Hepatocyte (in vitro differentiated cells): ENCODE measurements around the gene CATSPER1. TPM values are rescaled to one million over a fixed set of nuclear protein-coding genes. Genes with fewer than 3 reads are reported as not detected.

ENCODE experiments used
- DNase-seq: peaks from one replicate; pipeline ENCODE4 v3.0.0-alpha.2; 2016; ENCODE audit warnings: low spot score
- H2AFZ ChIP-seq: fragments of 200-600 bp; sonication (generic); 2 replicates; pipeline ENCODE4 v1.6.0; 2016; ENCODE audit warnings: antibody characterized with exemption, mild to moderate bottlenecking
- H3K27ac ChIP-seq: fragments of 200-600 bp; sonication (generic); 2 replicates; pipeline ENCODE4 v1.5.1; 2016; ENCODE audit warnings: mild to moderate bottlenecking
- H3K27me3 ChIP-seq: fragments of 200-600 bp; sonication (generic); 2 replicates; pipeline ENCODE4 v1.6.1; 2016
- H3K36me3 ChIP-seq: fragments of 200-600 bp; sonication (generic); replicated peaks from 2 replicates; pipeline ENCODE4 v1.5.1; 2016; ENCODE audit warnings: low read depth; ENCODE audit not compliant: insufficient read depth
- H3K4me1 ChIP-seq: fragments of 200-600 bp; sonication (generic); 2 replicates; pipeline ENCODE4 v1.5.1; 2016; ENCODE audit warnings: mild to moderate bottlenecking, moderate library complexity; ENCODE audit not compliant: insufficient read depth
- H3K4me2 ChIP-seq: fragments of 200-600 bp; sonication (generic); 2 replicates; pipeline ENCODE4 v1.6.0; 2016
- H3K4me3 ChIP-seq: fragments of 200-600 bp; sonication (generic); 2 replicates; pipeline ENCODE4 v1.5.1; 2016; ENCODE audit warnings: mild to moderate bottlenecking
- H3K79me2 ChIP-seq: fragments of 200-600 bp; sonication (generic); 2 replicates; pipeline ENCODE4 v1.6.0; 2017; ENCODE audit warnings: mild to moderate bottlenecking
- H3K9me2 ChIP-seq: fragments of 200-600 bp; sonication (generic); replicated peaks from 2 replicates; pipeline ENCODE4 v1.6.0; 2017; ENCODE audit warnings: mild to moderate bottlenecking; ENCODE audit not compliant: insufficient read depth
- H3K9me3 ChIP-seq: fragments of 200-600 bp; sonication (generic); 2 replicates; pipeline ENCODE4 v1.5.1; 2016; ENCODE audit warnings: low read depth, mild to moderate bottlenecking
- H4K20me1 ChIP-seq: fragments of 200-600 bp; sonication (generic); 2 replicates; pipeline ENCODE4 v1.6.0; 2016; ENCODE audit warnings: mild to moderate bottlenecking; ENCODE audit not compliant: insufficient read depth, poor library complexity, severe bottlenecking
- EZH2 ChIP-seq: fragments of 200-600 bp; sonication (generic); IDR thresholded peaks from 2 replicates; pipeline ENCODE4 v1.6.1; 2016; ENCODE audit warnings: antibody characterized with exemption, mild to moderate bottlenecking, borderline replicate concordance
- EZH2phosphoT487 ChIP-seq: fragments of 200-600 bp; sonication (generic); IDR thresholded peaks from one replicate; pipeline ENCODE4 v1.6.1; 2018; ENCODE audit warnings: antibody characterized with exemption, mild to moderate bottlenecking, low read depth, moderate library complexity; ENCODE audit not compliant: unreplicated experiment, severe bottlenecking
- WGBS: methylation state at CpG from one replicate; pipeline ENCODE4 v1.1.6; 2016; ENCODE audit warnings: low lambda C conversion rate; ENCODE audit errors: missing lambda C conversion rate; 5-methylcytosine and 5-hydroxymethylcytosine counted together
- polyA plus RNA-seq: library from polyadenylated mRNA; unstranded; fragments of >200 nt; fragmentation: Nextera tagmentation; extraction: Ambion mirVana; gene quantifications from 2 replicates; pipeline ENCODE4 v1.2.1, GENCODE V29; 2016
- total RNA-seq: library from RNA; depleted of rRNA; stranded (reverse); fragments of >200 nt; gene quantifications from 2 replicates; pipeline ENCODE4 v1.2.3, GENCODE V29; 2014
- TF ChIP-seq, protein P1 (sequence below): fragments of 200-600 bp; sonication (generic); IDR thresholded peaks from 2 replicates; pipeline ENCODE4 v1.5.1; 2016; ENCODE audit warnings: antibody characterized with exemption, mild to moderate bottlenecking; ENCODE audit not compliant: poor library complexity

Gene CATSPER1
- total and polyA plus RNA-seq, 2 experiments from 2014 or later: not detected

DNA sequence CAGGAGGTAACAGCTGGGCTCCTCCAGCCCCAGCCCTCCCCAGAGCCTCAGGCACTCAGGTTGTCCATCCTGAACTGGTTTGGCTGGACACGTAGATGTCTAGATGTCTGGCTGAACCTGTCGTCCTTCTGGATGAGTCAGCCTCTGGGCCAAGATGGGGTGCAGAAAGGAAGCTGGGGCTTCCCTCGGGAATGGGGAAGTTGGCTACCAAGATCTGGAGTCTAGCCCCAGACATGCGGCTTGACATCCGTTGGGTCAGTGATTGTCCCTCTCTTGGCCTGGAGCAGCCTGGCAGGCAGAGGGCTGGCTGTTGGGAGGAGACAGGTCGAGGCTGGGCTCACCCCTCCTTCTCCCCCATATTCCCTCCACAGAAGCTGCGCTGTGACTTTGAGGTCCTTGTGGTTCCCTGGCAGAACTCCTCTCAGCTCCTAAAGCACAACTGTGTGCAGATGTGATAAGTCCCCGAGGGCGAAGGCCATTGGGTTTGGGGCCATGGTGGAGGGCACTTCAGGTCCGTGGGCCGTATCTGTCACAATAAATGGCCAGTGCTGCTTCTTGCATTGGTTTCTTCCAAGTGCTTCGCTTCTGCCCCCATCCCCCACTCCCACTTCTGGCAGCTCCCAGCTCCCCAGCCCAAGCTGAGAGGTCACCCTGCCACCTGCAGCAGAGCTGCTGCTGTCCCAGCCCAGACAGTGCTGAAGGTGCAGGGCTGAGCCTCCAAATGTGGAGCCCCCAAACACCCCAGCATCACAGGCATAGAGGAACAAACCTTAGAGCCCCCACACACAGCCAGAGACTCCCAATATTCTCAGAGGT is 13.1 kb downstream of the CATSPER1 start:
- TF ChIP-seq, protein P1, sequence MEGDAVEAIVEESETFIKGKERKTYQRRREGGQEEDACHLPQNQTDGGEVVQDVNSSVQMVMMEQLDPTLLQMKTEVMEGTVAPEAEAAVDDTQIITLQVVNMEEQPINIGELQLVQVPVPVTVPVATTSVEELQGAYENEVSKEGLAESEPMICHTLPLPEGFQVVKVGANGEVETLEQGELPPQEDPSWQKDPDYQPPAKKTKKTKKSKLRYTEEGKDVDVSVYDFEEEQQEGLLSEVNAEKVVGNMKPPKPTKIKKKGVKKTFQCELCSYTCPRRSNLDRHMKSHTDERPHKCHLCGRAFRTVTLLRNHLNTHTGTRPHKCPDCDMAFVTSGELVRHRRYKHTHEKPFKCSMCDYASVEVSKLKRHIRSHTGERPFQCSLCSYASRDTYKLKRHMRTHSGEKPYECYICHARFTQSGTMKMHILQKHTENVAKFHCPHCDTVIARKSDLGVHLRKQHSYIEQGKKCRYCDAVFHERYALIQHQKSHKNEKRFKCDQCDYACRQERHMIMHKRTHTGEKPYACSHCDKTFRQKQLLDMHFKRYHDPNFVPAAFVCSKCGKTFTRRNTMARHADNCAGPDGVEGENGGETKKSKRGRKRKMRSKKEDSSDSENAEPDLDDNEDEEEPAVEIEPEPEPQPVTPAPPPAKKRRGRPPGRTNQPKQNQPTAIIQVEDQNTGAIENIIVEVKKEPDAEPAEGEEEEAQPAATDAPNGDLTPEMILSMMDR: no peak
- TF ChIP-seq EZH2: no peak
- Histone ChIP-seq H3K4me3 (no peak overlapping the region), H2AFZ (no peak overlapping the region), H3K4me1 (no peaks in the 10 kb centered on the region), H3K27me3 (peaks cover 22% of the 10 kb centered on the region), H3K27ac (no peak overlapping the region), H4K20me1 (no peaks in the 10 kb centered on the region), H3K9me2 (no peaks in the 10 kb centered on the region), H3K4me2 (no peak overlapping the region), H3K9me3 (no peaks in the 10 kb centered on the region), H3K36me3 (no peaks in the 10 kb centered on the region), H3K79me2 (no peaks in the 10 kb centered on the region)
- 70% methylated on average over 12 of the region's 12 CpGs for WGBS
- DNase-seq: no peak

DNA sequence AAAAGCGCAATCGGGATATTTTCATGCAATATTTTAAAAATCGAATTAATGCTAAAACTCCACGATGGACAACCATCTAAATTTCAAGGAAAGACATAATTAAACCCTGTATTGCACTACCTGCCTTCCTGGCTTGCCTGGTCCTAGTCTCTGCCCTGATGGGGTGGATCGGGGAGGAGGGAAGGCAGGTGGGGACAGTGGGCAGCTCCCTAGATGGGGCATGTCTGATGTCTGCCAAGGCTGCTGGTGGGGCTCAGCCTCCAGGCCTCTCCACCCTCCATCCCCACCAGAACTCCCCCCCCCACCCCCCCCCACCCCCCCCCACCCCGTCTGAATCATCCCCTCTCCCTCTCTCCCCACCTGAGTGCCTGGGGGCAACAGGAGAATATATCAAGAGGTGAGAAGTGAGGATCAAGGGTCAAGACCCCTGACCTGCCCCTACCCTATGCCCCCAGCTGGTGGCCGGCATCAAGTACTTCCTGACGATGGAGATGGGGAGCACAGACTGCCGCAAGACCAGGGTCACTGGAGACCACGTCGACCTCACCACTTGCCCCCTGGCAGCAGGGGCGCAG is 13.8 kb downstream of the CATSPER1 start:
- H3K9me3 ChIP-seq: no peaks in the 10 kb centered on the region
- H3K79me2 ChIP-seq: no peaks in the 10 kb centered on the region
- no peak overlapping the region for H3K27ac ChIP-seq
- H2AFZ ChIP-seq: no peak overlapping the region
- no peaks in the 10 kb centered on the region for H4K20me1 ChIP-seq
- no peak overlapping the region for H3K4me3 ChIP-seq
- H3K4me2 ChIP-seq: no peak overlapping the region
- TF ChIP-seq, protein P1: no peak
- TF ChIP-seq EZH2: no peak
- no peak for TF ChIP-seq EZH2phosphoT487
- 64% methylated on average over 11 of the region's 12 CpGs for whole genome bisulfite sequencing
- no peaks in the 10 kb centered on the region for H3K4me1 ChIP-seq
- no peaks in the 10 kb centered on the region for H3K36me3 ChIP-seq
- DNase-seq: no peak
- no peaks in the 10 kb centered on the region for H3K9me2 ChIP-seq
- peaks cover 22% of the 10 kb centered on the region for H3K27me3 ChIP-seq

DNA sequence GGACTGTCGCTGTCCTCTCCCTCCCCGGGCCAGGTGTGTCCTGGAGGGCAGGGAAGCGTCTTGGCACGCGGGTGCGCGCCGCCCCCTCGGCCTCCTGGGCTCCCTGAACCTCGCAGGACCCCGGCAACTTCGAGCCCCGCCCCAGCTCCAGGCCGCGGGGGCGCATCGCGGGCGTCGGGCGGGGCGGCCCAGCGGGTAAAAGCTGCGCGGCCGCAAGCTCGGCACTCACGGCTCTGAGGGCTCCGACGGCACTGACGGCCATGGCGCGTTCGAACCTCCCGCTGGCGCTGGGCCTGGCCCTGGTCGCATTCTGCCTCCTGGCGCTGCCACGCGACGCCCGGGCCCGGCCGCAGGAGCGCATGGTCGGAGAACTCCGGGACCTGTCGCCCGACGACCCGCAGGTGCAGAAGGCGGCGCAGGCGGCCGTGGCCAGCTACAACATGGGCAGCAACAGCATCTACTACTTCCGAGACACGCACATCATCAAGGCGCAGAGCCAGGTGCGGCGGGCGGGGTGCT is 14.4 kb downstream of the CATSPER1 start, which contains the start of gene CST6:
TSS of gene CST6 (plus strand) at position 224 of the 519 bp plus-strand sequence. CDS start at position 261, 37 bp downstream.
- 31% methylated on average over 44 of the region's 61 CpGs for WGBS
- H3K4me1 ChIP-seq: no peaks in the 10 kb centered on the region
- no peak within 1 kb of the TSS for H3K27ac ChIP-seq

More for the DNA sequence above, 14.4 kb downstream of the CATSPER1 start, which contains the start of gene CST6:
- Histone ChIP-seq H3K79me2 (no peaks in the 10 kb centered on the region), H3K36me3 (no peaks in the 10 kb centered on the region), H3K9me3 (no peaks in the 10 kb centered on the region), H3K4me2 (peak within 1 kb of the TSS; percentile 56), H3K4me3 (no peak within 1 kb of the TSS), H3K27me3 (peaks cover 22% of the 10 kb centered on the region), H3K9me2 (no peaks in the 10 kb centered on the region), H4K20me1 (no peaks in the 10 kb centered on the region), H2AFZ (no peak within 1 kb of the TSS)
- DNase-seq: no peak
- TF ChIP-seq EZH2 (peak; percentile 77), EZH2phosphoT487 (peak; percentile 40)
- TF ChIP-seq, protein P1: no peak
